Right lobe of liver (tissue), 4 donors: Measurements from ENCODE around the gene LEF1.

Experiments
- CTCF ChIP-seq, 4 donors: fragments of 200-600 bp in 3 of 4; fragments of 450-650 bp in 1 of 4; IDR thresholded peaks; one replicate each; pipeline versions ENCODE4 v1.5.1 to v1.8.0; 2016 to 2022; ENCODE audit warnings: antibody characterized with exemption in 4 of 4, mild to moderate bottlenecking in 2 of 4
- POLR2A ChIP-seq: fragments of 450-650 bp; IDR thresholded peaks from one replicate; pipeline ENCODE4 v1.6.1; 2017; ENCODE audit warnings: antibody characterized with exemption, mild to moderate bottlenecking
- donor health status: DM: no; HTN: no; CAD: no.
- donor health status: DM: no; HTN: no; CAD: no.
- donor health status: DM: no; HTN: yes; CAD: no.

GRCh38 chr4:107997794-107998193 is 170.9 kb downstream of the LEF1 start:
- TF ChIP-seq CTCF (IDR thresholded peaks at IDR 0.05): no peak
- TF ChIP-seq POLR2A: no peak
